HG02678 (cell line): ENCODE results near the gene ST6GALNAC4.

Experiments used
- ATAC-seq: cut with Tn5 transposase; IDR thresholded peaks from one replicate; pipeline ENCODE4 v1.9.1; 2021; ENCODE audit warnings: mild to moderate bottlenecking, moderate library complexity; ENCODE audit not compliant: unreplicated experiment

ST6GALNAC4 gene

DNA sequence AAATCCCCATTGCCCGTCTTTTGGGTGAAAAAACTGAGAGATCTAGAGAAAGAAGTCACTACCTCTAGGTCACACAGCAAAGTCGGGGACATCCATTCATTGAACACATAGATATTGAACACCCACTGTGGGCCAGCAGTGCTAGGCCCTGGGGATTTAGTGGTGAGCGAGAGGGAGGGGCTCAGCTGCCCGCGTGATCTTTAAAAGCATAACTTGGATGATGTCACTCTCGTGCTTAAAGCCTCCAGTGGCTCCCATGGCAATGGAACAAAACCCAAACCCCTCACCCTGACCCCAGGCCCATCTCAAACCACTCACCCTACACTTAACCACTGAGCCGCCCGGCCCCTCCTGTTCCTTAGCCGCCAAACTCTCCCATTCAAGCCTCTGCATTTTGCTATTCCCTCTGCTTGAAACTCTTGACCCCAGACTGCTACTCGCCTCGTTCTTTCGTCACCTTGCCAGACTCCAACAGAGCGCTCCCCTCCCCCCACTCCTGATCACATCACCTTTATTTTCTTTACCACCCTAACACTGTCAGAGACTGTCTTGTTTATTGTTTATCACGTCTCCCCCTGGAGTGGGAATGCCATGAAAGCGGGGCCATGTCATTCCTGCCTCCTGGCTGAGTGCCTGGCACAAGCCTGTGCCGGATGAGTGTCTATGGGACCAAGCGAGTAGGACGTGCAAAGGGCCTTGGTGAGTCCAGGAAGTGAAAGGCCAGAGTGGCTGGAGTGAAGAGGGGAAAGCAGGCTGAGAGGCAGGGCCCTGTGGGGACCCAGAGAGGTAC, 14.4 kb upstream of the ST6GALNAC4 start:
- peak; percentile 20 for ATAC-seq

DNA sequence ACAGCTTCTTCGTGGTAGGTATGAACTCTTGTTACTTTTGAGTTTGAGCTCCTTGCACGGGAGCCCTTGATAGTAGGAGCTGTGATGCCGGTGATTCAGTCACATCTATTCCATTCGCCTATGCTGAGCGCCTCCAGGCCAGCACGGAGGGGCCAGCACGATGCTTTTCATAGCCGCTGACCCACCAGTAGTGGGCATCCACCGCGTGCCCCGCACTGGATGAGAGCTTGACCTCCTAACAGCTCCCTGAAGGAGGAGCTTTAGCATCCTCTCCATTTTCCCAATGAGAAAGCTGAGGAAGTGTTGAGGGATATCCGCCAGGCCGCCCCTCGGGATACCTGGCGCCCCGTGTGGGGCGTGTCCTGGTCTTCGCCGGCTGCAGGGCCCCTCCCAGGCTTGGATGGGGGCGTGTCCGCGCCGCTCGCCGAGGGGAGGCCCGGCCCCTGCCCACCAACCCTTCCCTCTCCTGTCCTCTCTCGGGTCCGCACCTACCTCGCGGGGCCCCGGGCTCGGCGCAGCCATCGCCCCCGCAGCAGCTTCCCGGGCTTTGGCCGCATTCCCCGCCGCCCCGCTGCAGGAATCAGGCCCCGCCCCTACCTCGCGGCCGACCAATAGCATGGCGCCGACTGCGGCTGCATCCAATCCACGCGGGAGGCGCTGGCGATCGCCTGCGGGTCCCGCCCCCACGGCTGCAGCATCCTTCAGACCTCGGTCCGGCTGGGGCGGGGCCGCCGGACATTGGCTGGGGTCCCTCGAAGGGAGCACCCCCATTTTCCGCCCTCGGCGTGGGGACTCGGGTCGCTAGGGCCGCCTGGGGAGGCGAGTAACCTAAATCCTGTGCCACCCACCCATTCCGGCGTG, 13.6 kb upstream of the ST6GALNAC4 start, which contains the start of gene PIP5KL1:
Gene PIP5KL1 (minus strand): TSS at position 547 of the 861 bp plus-strand sequence. CDS start 25 bp downstream, at position 522.
- peak; percentile 86 for ATAC-seq

DNA sequence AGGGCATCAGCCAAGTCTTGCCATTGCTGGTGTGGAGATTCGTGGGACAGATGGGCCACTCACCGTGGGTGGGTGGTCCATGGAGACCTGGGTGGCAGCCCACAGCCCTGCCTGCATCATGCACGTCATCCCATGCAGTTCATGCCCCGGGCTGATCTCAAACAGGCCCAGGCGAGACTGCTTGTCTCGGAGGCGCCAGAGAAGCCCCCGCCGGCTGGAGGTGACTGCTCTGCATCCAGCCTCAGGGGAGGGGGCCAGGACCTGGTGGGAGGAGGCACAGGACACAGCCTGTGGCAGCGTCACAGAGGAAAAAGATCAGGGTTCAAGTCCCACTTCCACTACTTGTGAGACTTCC, 12.8 kb upstream of the ST6GALNAC4 start:
- no peak for ATAC-seq

DNA sequence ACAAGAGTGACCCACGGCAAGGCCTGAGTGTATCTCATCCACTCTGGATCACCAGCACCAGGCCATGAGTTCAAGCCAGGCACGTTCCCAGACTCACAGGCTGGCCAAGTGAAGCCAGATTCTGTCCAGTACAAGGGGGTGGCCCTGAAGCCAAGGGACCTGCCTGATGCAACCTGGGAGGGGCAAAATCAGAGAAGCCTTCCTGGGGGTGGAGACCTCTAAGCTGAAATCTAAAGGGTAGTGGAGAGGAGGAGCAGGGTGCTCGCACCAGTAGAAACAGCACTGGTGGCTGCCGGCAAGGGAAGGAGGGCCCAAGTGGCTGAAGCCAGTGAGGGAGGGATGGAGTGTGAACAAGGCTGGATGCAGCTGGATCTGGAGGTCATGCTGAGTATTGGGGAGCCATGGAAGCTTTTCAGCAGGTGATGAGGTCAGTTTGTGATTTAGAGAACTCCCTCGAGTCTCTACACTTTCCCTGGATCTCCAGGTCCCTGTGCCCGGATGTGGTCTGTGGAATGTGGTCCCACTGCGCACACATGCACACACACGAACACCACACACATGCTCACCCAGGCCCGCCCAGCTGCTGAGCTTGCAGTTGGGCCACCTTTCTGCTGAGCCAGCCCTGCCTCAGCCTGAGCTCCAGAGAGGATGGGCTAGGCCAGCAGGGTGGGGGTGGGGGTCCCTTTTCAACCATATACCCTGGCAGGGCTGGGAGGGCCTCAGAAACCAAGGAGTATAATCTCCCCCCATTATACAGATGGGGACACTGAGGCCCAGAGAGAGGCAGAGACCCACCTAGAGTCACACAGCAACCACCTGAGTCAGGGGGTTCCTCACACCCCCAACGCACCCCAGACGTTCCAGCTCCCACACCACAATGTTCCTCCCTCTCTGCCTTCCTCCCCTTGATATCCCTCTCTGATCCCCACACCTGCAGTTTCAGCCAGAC, 12.1 kb upstream of the ST6GALNAC4 start:
- ATAC-seq, result no peak

DNA sequence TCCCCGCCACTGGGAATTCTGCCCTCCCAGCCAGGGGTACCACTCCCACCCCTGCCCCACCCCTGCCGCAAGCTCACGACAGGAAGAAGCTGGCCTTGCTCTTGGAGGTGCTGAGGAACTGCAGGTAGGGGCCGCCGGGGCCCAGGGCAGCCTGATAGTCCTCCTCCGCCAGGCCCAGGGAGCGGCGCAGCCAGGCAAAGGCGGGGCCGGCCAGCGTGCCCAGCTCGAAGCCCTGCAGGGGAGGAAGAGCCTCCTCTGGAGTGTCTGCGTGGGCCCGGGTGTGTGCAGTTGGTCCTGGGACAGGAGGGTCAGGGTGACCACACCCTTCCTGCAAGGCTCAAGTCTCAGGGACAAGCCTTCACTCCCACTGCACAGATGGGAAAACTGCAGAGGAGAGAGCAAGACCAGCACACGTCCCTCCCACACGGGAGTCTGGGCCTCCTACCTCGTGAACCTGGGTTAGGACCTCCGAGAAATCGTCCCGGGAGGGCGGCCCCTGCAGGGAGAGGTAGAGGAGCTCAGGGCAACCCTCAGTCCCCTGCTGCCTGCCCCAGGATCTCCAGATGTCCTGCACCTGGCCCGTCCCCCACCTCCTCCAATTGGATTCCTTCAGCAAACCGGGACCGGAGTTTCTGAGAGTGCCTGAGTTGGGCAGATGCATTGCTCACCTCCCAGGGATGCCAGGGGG, 11.3 kb upstream of the ST6GALNAC4 start:
- no peak for ATAC-seq

DNA sequence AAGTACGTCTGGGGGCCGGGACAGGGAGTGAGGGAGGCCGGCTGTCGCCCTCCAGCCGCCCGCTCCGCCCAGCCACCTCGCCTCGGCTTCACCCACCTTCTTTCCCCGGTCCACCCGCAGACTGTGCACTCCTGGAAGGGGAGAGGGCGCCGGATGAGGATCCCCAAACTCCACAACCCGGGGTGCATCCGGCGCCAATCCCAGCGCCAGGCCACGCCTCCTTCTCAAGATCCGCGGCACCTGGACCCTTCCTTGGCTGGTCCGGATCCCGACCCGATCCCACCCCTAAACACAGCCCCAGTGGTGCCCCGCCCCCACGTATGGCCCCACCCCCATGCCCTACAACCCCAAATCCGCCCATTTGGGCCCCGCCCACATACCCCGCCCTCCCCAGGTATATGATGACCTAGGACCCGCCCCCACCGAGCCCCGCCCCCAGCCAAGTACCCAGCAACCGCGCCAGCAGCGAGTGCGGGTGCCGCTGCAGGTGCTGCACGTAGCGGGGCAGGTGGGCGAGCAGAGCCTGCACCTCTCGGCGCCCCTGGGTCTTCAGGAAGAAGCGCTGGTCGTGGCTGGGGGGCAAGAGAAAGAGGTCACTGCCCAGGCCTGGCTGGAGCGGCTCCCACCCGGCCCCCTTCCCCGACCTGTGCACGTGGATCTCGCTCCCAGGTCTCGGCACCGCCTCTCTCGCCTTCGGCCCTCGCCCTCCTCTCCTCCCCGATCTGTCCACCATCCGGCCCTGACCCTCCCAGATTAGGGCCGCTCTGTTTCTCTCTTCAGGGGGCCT, 10.6 kb upstream of the ST6GALNAC4 start:
- ATAC-seq, result no peak

DNA sequence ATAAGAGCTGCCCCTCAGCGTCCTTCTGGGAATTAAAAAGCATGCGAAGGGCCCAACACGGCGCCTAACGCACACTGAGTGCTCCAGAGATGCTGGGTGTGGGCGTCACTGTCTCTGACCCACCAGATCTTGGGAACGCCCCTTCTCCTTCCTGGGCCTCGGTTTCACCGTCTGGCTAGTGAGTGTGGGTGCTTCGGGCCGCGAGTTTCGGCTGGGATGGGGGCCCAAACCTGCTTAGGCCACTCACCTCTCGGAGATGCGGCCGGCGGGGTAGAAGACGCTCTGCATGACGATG, 10.0 kb upstream of the ST6GALNAC4 start:
- no peak for ATAC-seq

DNA sequence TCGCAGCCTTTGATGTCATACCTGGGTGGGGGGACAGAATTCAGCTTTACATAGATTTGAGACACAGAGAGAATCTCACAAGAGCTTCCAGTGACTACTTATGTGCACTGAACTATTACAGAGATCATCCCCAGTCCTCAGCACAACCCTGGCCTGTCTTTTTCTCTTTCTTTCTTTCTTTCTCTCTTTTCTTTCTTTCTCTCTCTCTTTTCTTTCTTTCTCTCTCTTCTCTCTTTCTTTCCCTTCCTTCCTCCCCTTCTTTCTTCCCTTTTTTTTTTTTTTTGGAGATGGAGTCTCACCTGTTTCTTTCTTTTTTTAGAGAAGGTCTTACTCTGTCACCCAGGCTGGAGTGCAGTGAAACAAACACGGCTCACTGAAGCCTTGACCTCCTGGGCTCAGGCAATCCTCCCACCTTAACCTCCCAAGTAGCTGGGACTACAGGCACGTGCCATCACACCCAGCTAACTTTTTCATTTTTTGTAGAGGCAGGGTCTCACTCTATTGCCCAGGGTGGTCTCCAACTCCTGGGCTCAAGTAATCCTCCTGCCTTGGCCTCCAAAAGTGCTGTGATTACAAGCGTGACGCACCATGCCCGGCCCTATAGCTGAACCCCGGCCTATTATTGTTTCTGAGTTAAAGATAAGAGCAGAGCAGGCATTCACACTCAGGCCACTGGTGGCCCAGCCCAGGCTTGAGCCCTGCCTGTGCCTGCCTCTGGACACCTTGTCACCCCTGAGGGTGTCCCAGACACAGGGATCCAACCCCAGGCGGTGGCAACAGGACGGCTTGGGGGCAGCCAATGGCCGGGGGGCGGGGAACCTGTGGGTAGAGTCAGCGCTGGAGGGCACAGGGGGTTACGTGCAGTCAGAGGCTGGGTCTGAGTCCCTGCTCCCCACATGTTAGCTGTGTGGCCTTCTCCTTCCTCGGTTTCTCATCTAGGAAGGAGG, 9.4 kb upstream of the ST6GALNAC4 start:
- ATAC-seq, result no peak

DNA sequence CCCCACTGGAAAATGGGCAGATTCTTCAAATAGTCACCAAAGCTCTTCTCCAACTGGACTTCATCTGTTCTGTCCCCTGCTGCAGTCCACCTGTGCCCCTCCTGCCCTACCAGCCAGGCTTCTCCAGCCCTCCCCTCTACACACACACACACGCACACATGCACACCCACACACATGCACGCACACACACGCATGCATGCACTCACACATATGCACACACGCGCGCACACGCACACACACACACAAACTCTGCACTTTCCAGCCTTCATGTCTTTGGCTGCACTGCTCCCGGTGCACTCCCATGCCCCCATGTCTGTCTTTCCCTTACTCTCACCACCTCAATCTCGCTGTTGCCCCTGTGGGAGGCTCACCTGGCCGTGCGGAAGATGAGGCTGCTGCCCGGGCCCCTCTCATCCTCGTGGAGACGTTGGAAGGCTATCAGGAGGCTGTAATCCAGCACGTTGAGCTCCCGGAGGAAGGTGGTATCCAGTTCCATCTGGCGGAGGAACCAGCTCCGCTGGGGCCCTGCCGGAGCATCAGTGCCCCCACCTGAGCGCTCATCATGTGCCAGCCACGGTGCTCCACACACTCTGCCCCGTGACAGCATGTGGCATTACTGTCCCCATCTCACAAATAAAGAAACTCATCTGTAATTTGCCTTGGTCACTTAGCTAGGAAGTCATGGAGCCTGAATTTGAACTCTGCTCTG, 8.0 kb upstream of the ST6GALNAC4 start:
- no peak for ATAC-seq

DNA sequence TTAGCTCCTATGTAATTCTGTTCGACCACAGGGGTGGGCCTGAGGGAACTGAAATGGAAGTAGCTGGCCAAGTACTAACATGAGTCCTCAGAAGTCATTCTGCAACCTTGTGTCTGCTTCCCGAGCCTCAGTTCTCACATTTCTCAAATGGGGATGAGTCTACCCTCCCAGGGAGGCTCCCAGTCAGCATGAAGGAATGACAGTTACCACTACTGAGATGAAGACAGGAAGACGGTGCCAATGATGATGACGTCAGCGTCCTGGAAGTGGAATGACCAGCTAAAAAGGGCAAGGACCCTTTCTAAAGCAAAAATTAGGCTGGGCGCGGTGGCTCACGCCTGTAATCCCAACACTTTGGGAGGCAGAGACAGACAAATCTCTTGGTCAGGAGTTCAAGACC, 6.9 kb upstream of the ST6GALNAC4 start:
- no peak for ATAC-seq

DNA sequence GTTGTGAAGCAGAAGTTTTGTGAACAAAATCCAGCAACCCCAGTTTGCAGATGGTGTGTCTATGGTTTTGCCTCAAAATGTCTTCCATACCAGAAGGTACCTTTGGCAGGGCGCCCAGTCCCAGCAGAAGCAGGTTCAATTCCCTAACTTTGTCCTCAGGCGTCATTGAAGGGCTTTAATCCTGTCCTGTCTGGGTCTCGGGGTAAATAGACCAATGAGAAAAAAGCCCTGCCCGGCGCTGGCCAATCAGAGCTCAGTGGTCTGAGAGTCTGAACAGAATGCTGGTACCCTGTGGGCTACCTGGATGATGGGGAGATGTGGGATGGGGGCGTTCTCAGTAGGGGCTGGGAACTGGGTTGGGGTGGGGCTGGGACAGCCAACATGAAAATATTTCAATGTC, 6.2 kb upstream of the ST6GALNAC4 start:
- no peak for ATAC-seq

DNA sequence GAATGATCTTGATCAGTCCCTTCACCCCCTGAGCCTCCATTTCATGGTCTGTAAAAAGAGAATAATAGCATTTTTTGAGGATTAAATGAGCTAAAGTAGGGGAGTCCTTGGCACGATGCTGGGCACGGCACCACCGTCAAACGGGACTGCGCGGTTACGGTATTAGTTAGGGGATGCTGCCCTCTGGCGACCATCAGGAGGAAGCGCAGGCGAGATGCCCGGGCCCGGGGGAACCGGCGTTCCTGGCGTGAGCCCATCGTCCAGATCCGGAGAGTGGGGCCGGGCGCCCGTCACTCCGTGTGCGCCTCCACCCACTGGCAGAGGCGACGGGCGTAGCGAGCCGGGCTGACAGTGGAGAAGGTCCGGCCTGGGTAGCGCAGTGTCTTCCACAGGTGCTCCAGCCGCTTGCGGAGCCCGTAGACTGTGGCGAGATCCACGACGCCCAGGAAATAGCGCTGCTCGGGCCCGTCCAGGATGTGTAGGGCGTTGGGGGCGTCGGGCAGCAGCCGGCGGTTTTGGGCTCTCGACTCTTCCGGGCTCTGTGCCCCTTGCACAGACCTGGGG, 4.8 kb upstream of the ST6GALNAC4 start:
- ATAC-seq, result no peak

DNA sequence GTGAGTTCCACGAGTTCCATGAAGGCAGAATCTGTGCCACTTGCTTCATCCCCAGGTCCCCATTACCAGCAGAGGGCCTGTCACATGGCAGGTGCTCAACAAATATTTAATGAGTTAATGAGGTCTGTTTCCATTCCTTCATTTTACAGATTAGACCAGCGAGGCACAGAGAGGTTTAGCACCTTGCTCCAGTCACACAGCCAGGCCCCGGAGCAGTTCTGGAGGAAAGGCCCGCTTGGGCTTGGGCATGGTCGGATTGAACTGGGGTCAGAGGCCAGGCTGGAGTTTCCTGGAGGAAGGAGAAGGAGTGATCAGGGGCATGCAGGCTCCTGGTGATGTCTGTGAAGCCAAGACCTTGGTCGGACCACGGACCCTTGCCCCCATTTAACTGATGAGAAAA, 4.0 kb upstream of the ST6GALNAC4 start:
- no peak for ATAC-seq

DNA sequence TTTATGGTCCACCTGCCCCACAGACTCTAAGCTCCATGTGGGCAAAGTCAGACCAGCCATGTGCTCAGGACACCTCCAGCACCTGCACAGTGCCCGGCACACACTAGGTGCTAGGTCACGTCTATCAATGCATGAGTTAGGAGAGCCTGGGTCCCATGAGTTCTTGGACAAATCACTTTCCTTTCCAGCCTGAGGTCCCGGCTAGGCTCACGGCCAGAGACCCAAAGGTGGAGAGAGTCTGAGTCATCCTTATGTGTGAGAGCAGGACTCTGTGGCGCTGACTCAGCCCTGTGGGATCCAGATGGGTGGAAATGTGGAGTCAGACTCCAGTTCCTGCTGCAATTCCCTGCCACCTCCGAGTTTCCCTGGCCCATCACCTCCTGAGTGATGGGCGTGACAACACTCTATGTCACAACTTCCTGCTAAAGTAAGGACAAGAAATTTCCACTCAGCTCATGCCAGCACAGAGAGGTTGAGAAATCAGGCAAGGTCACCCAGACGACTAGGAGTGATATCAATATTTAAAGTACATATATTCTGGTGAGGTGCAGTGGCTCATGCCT, 2.5 kb upstream of the ST6GALNAC4 start:
- no peak for ATAC-seq

DNA sequence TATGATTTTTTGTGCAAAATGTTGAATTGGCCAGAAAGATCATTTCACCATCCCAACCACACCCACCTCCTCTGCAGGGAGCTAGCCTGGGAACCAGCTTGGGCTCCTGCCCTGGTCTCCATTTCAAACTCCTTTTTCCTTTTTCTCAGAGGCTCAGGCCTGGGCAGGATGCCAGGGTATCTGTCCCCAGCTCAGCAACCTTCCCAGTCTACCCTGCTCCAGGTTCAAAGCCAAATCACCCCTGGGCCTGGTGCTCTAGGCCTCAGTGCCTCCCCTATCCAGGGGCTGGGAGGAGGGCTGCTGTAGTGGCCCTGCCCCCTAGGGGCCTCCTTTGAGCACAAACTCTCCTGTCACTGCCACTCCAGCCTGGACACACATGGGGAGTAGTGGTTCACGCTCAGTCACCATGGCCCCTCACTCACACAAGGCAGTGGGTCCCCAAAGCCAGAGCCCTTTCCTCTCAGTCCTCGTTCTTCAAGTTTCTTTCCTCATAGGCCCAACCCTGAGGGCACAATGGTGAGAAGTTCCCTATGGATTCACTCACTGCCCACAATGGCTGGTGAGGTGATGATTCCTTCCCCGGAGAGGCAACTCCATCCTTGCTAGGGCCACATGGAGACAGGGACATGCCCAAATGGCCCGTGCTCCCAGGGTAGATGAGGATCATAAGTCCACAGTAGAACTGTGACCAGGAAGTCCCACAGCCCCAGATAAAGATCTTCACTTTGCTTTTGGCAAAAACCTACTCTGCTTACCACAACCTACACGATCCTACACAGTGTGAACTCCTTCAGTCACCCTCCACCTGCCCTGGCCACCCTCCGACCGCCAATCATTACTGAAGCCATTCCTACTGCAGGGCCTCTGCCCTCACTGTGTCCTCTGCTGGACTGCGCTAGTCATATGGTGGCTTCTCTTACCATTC, 1.6 kb upstream of the ST6GALNAC4 start:
- ATAC-seq, result no peak

DNA sequence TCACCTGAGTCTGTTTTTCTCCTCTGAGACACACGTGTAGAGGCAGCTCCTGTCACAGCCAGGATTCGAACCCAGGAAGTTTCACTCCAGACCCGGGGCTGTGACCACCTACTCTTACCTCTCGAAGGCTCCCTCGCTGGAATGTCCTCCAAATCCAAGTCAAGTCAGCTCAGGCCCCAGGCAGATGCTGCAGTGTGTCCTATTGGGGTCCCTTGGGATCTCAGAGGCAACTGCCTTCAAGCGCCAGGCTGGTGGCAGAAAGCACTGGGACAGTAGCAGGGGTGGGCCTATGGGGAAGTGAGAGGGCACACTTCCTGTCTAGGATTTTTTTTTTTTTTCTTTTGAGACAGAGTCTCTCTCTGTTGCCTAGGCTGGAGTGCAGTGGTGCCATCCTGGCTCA, 762 bp upstream of the ST6GALNAC4 start:
- ATAC-seq, result peak; percentile 25
